NCI-H2227 (cell line): Measurements from ENCODE around the gene ERBB4.

Experiments
- DNase-seq: peaks from one replicate; lab custom pipeline; 2025; ENCODE audit not compliant: unreplicated experiment; lab: John Stamatoyannopoulos, UW

The ERBB4 gene

GRCh38 chr2:211498551-211499205 lies 1039.9 kb downstream of the ERBB4 start:
- no peak for DNase-seq

GRCh38 chr2:211495339-211495738 lies 1043.3 kb downstream of the ERBB4 start:
- DNase-seq: no peak

- DNase-seq: peak; percentile 22
Observed at GRCh38 chr2:211494536-211494935, 1044.1 kb downstream of the ERBB4 start.

DNA sequence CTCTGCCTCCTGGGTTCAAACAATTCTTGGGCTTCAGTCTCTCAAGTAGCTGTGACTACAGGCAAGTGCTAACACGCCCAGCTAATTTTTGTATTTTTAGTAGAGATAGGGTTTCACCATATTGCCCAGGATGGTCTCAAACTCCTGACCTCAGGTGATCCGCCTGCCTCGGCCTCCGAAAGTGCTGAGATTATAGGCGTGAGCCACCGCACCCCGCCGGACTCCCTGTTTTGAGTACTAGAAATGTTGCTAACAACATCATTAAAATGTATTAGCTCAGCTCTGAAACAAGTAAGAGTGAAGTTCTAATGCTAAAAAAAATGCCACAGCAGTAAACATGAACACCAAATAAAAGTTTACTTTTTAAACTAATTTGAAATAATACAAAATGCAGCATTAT lies 1044.5 kb downstream of the ERBB4 start:
- no peak for DNase-seq

- DNase-seq: peak; percentile 18
Observed at GRCh38 chr2:211487733-211488132, 1050.9 kb downstream of the ERBB4 start.

GRCh38 chr2:211479536-211480150 lies 1059.0 kb downstream of the ERBB4 start:
- DNase-seq: no peak

DNA sequence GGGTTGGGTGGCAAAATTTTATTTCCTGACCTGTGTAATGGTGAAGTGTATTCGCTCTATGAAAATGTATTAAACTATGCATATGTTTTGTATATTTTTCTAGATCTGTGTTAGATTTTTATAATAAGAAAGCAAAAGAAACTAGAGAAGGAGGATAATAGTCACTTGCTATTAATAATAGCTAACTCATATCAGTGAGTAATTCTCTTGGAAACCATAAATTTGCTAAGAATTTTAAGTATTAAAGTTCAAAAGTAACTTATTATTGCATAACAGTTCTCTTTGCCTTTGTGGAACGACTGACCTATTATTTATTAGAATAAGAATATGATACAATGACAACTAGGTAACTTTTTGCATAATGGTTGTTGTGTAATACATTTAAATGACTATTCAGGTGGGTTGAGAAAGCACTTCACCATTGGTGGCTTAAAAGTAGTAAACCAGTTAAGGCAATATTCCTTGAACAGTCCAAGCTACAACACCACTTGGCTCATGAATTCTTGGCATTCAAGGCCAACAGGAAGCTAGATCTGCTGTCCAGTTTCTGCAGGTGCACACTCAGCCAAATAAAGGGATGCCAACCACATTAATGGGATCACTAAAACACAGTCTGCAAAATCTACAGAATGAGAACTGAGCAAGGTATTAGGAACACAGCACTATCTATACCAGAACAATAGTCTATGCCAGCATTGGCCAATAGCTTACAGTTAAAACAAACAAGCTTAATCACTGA lies 1060.9 kb downstream of the ERBB4 start:
- no peak for DNase-seq

DNA sequence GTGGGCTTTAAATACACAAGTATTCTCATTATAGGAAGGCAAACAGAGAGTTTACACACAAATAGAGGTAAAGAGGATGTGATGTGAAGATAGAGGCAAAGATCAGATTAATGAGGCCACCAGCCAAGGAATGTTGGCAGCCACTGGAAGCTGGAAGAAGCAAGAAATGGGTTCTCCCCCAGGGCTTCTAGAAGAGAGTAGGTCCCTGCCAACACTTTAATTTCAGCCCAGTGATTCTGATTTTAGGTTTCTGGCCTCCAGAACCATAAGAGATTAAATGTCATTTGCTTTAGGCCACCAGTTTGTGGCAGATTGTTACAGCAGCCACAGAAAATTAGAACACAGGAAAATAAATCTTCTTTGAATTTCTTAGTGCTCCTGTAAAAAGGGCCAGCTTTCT lies 1065.5 kb downstream of the ERBB4 start:
- DNase-seq: no peak

GRCh38 chr2:211469664-211470059 lies 1068.9 kb downstream of the ERBB4 start:
- peak; percentile 42 for DNase-seq

- peak; percentile 43 for DNase-seq
Observed at GRCh38 chr2:211468877-211469663, 1069.5 kb downstream of the ERBB4 start.

- DNase-seq: no peak
Observed at GRCh38 chr2:211468217-211468616, 1070.4 kb downstream of the ERBB4 start.

DNA sequence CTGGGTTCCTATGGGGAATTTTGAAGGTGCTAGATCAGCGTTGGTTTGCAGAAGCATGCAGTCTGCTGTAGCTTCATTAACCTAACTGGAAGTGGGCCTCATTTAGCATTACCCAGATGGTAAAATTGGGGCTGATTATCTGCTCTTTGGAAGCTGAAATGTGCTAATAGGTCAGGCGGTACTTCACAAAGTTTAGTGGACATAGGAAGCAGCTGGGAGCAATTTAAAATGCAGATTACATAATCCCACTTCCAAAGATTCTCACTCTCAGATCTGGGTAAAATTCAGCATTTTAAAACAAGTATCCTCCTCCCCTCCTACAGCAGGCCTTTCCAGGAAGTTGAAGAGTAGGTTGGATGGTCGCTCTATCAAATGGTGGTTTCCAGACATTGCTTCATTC lies 1075.2 kb downstream of the ERBB4 start:
- DNase-seq: no peak

- DNase-seq: no peak
Observed at GRCh38 chr2:211458974-211459373, 1079.6 kb downstream of the ERBB4 start.

GRCh38 chr2:211457325-211457724 lies 1081.3 kb downstream of the ERBB4 start:
- peak; percentile 86 for DNase-seq

DNA sequence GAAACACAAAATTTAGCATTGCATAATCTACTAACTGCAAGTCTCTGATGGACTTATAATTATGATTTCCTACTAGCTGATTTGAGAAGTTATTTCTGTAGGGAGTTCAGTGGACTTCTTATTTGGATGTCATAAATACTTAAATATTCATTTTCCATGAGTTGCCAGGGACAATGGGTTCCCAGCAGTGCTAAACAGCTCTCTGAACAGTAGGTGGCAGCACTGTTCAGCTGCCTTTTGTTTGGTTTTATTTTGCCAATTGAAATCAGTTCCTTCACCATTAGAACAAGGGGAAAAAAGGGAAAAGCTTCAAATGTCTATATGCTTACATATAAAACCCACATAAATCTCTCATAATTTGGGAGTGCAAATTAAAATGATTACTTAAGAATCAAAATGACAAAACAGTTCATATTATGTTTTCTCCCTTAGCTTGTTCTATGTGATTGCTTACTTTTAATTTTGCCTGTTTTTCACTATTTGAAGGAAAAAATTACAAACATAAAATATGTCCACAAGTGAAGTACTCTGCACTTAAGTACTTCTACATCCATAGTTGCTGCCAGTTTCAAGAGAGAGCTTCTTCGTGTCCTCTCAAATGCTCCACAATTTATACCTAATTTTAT lies 1083.3 kb downstream of the ERBB4 start:
- DNase-seq: peak; percentile 82

- peak; percentile 45 for DNase-seq
Observed at GRCh38 chr2:211454679-211455078, 1083.9 kb downstream of the ERBB4 start.

DNA sequence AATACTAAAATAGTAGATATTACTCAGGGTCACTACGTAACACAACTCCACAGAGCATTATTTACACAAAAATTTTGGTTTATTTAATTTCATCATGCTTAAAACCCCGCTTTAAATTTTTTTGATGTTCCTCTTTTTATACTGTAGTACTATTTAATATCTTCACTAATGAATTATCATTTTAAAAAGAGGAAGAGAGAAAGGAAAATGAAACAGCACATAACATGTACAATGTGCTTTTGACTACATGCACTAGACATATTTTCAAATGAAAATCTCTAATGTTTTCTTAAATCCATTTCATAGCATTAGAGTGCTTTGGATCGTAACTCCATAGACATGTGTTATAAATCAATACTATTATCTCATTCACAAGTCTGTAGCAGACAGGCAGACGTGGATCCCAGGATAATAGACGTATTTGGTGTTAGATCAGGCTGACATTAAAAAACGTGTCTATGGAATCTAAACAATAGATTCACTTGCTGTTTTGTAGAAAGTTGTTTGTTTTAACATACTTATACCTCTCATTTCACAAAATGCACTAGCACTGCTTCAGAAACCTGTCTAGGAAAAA lies 1085.2 kb downstream of the ERBB4 start:
- DNase-seq: peak; percentile 10

GRCh38 chr2:211451642-211452041 lies 1087.0 kb downstream of the ERBB4 start:
- DNase-seq: no peak

- no peak for DNase-seq
Observed at GRCh38 chr2:211449819-211450218, 1088.8 kb downstream of the ERBB4 start.

DNA sequence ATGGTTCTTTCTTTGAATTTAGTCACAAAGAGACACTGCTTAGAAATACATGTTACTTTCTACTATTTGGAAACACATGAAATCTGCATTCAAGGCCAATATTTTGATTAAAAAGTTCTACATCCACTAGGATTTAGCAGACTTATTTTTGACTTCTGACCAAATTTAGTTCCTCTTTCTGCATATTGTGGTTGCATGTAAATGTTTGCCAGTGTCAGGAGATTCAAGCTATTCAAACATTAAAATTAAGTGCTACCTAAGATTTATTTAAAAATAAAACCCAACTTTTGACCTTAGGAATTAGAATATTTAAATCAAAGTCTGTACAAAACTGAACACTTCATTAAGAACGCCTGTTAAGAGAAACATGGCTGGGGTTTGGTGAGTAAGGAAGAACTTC lies 1091.1 kb downstream of the ERBB4 start:
- no peak for DNase-seq

DNA sequence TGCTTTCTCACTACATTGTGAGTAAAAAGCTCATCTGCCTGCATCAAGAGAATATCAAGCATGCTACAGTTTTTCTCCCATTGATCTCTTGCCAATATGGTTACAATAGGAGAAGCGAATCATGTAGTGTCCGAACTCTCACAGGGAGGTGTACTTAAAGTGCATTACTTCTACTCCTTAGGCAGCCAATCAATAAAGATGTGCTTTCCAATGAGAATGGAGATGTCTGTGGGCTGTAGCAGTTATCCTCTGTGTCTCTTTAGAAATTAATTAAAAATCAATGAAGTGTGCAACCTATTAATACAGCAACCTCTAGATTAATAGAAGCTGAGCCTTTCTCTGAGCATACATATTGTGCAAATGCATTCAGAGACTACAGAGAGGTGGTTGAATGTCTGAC lies 1098.5 kb downstream of the ERBB4 start:
- DNase-seq: no peak
